Gastroesophageal sphincter (tissue), 3 donors: ENCODE results near the gene PKHD1.

ENCODE experiments used
- POLR2A ChIP-seq, 2 donors: fragments of 450-650 bp; IDR thresholded peaks; one replicate each; pipeline ENCODE4 v1.6.1; 2017; ENCODE audit warnings: antibody characterized with exemption in 2 of 2, mild to moderate bottlenecking in 2 of 2, moderate library complexity in 1 of 2
- TF ChIP-seq, protein P1 (sequence below), 4 experiments: fragments of 200-600 bp in 2 of 4; fragments of 450-650 bp in 2 of 4; sonication (generic) in 1 of 4; IDR thresholded peaks; one replicate each; pipeline ENCODE4 v1.5.1; 2017 to 2019; ENCODE audit warnings: antibody characterized with exemption in 4 of 4, mild to moderate bottlenecking in 2 of 4, moderate library complexity in 2 of 4

GRCh38 chr6:52132292-52132691 is 44.9 kb upstream of the PKHD1 start:
- TF ChIP-seq, protein P1, sequence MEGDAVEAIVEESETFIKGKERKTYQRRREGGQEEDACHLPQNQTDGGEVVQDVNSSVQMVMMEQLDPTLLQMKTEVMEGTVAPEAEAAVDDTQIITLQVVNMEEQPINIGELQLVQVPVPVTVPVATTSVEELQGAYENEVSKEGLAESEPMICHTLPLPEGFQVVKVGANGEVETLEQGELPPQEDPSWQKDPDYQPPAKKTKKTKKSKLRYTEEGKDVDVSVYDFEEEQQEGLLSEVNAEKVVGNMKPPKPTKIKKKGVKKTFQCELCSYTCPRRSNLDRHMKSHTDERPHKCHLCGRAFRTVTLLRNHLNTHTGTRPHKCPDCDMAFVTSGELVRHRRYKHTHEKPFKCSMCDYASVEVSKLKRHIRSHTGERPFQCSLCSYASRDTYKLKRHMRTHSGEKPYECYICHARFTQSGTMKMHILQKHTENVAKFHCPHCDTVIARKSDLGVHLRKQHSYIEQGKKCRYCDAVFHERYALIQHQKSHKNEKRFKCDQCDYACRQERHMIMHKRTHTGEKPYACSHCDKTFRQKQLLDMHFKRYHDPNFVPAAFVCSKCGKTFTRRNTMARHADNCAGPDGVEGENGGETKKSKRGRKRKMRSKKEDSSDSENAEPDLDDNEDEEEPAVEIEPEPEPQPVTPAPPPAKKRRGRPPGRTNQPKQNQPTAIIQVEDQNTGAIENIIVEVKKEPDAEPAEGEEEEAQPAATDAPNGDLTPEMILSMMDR (IDR thresholded peaks at IDR 0.05) = no peak
- no peak for TF ChIP-seq POLR2A (IDR thresholded peaks at IDR 0.05)
